Activated T-cell treated with anti-CD3 and anti-CD28 coated beads for 24 hours (primary cell): Measurements from ENCODE around the gene PHF19.
A peak's percentile ranks its signal among the peaks of the same experiment; 100 is the strongest.

Source experiments
- DNase-seq: peaks from one replicate; pipeline ENCODE4 v3.0.0-alpha.2; 2020; ENCODE audit warnings: low read depth

Gene PHF19

DNA sequence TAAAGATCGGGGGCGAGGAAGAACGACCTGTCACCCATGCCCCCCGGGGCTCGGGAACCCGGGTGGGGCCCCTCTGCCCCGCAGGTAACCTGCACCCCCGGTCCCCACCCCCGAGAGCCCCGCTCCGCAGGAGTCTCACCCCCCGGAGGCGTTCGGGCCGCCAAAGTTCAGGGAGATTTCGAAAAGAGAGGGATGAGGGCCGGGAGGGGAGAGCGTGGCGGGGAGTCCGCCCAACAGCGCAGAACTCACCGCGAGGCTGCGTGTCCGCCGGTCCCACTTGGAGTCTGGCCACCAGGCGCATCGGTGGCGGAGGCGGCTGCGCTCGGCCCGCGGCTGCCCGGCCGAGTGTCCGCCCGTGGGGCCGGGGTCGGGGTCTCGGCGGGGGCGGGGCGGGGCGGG lies at the start of gene PHF19:
PHF19 (minus strand) TSS at position 347 of the 399 bp plus-strand sequence. CDS start 2,447 bp downstream, outside the sequence.
- no peak for DNase-seq

GRCh38 chr9:120926397-120926928 lies 49.5 kb upstream of the PHF19 start, which contains the start of gene TRAF1:
TSS of gene TRAF1 (minus strand) at chr9:120926796. CDS start at chr9:120926075, 721 bp downstream.
- DNase-seq, result no peak

DNA sequence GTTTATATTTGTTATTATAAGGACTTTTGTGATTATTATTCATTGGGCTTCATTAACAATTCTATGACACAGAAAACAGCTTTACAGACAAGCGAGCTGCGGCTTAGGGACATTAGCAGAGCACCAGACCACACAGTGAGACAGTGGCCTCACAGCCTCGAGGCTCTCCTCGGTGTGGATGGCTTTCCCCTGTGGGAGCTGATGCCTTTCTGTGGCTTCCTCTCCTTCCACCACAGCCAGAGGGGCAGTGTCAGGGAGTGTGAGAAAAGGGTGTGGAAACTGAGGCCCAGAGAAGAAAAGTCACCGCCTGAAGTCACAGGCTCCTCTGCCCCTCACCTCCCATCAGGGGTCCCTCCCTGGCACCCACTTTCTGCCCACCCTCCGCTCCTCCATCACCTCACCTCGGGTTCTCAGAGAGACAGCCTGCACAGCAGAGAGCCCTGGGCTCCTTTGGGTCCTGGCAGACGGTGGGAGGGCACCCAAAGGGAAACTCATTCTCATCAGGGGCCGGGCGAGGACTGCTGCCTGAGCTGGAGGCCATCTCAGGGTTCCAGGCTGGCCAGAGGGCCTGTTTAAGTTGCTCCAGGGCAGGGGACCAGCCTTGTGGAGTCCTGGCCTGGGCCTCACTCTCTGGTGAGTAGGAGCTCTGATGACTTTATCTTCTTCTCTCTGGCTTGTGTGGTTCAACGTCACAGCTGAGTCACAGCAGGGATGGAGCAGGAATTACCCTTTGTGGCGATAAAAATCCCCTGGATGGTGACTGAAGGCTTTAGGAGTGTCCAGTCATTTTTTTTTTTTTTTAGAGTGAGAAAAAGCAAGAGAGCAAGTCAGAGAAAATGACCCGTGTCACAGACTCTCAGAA lies 48.8 kb upstream of the PHF19 start:
- peak; percentile 81 for DNase-seq

- DNase-seq, result no peak
Observed at GRCh38 chr9:120924698-120925534, 47.9 kb upstream of the PHF19 start.

GRCh38 chr9:120923620-120924328 lies 46.8 kb upstream of the PHF19 start:
- no peak for DNase-seq

DNA sequence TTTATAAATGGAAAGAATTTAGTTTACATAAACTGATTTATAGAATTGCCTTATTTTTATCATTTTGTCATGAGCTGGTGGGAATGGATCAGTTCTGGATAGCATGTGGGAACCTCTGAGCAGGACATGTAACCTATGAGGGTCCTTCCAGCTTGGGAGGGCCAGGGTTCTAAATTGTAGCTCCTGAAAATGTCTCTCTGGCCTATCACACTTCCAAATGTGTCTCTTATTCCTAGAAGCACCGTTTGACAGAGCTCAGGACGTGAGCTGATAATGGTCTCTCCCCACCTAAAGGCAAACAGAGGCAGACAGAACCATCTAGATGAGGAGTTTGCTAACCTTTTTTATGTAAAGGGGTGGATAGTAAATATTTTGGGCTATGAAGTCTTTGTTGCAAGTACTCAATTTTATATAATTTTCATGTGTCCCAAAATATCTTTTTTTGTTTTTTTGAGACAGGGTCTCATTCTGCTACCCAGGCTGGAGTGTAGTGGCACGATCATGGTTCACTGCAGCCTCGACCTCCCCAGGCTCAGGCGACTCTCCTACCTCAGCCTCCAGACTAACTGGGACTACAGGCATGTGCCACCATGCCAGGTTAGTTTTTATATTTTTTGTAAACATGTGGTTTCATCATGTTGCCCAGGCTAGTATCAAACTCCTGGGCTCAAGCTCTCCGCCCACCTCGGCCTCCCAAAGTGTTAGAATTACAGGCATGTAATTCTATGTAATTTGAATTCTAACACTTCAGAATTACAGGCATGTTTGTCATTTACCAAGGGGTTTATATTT lies 45.6 kb upstream of the PHF19 start:
- no peak for DNase-seq

GRCh38 chr9:120921661-120922181 lies 44.7 kb upstream of the PHF19 start:
- no peak for DNase-seq

- DNase-seq, result no peak
Observed at GRCh38 chr9:120920806-120921178, 43.8 kb upstream of the PHF19 start.

DNA sequence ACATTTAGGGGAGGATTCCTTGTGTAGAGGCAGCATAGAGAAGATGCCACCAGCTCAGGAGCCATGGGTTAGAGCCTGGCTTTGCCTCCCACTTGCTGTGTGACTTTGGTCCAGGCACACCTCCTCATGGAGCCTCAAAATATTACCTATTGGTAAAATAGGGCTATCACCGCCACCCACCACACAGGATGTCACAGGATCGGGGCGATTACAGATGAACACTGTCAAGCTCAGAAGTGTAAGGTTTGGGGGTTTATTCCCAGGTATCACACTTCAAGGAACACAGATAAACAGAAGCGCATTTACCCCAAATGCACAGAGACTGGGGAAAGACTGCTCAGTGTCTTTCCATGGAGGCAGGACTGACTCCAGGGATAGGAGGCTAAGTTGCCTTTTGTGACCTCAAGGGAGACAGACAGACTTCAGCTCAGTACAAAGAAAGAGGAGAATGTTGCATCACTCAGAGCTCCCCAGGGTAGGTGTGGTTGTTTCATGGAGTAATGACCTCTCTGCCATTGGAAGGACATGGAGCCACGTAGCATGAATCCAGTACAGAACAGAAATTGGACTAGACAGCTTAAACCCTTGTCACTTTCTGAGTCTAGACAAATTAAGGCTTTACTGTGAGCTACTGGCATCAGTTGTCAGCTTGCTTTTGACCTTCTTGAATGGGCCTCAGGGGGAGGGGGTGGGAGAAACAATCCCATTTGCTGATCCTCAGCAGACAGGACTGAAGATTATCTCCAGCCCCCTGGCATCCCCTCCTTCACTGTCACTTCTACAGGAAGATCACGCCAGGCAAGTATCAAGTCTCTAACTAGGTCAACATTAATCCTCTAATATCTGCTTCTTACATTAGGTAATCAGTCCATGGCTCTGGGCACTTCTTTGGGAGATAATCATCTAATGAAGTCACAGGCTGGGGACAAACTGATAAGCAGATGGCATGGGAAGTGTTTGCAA lies 43.1 kb upstream of the PHF19 start:
- no peak for DNase-seq

- DNase-seq, result no peak
Observed at GRCh38 chr9:120918931-120919842, 42.2 kb upstream of the PHF19 start.

- DNase-seq, result no peak
Observed at GRCh38 chr9:120917929-120918762, 41.2 kb upstream of the PHF19 start.

DNA sequence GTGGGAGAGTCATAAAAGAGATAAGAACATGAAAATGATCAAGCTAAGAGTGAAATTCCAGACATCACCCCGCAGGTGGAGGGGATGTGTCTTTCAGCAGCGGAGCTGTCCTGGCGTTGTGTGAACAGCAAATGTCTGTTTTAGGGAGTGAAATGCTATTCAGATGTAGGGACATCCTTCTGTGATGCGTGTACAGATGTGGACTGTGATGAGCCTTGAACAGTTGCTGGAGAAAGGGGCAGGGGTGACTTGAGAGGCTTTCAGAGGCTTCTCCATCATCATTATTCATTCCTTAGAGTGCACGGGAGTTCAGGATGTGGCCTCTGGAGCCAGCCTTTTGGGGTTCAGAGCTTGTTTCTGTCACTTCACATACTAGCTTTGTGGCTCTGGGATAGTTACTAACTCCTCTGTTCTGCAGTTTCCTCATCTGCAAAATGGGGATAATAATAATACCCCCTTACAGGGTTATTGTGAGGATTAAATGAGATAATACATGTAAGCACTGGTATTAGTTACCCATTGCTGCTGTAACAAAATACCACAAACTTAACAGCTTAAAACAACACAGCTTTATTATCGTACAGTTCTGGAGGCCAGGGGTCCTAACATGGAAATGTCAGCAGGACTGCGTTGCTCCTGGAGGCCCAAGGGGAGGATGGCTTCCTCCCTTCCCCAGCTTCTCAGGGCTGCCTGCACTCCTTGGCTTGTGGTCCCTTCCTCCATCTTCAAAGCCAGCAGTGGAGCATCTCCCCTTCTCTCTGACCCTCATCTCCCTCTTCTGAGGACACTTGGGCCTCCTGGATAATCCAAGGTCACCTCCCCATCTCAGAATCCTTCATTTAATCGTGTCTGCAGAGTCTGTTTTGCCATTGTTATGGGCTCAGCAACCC lies 40.2 kb upstream of the PHF19 start:
- no peak for DNase-seq

DNA sequence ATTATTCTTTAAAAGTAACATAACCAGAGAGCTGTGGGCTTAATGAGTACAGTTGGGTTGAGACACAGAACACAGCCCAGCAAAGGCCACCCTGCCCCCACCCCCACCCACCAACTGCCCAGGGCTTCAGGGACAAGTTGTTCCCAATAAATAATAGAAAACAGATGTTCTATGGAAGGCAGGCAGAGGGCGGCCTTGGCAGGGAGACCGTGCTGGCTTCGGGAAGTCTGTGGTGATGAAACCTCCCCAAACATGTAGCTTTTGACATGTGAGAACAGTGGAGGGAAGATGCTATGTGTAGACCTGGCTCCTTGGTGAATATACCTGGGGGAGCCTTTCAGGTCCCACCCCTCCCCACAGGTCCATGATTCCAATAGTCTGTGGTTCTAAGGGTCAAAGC lies 39.6 kb upstream of the PHF19 start:
- DNase-seq, result no peak

GRCh38 chr9:120915854-120916470 lies 39.0 kb upstream of the PHF19 start:
- DNase-seq, result no peak

- no peak for DNase-seq
Observed at GRCh38 chr9:120914953-120915352, 38.0 kb upstream of the PHF19 start.

DNA sequence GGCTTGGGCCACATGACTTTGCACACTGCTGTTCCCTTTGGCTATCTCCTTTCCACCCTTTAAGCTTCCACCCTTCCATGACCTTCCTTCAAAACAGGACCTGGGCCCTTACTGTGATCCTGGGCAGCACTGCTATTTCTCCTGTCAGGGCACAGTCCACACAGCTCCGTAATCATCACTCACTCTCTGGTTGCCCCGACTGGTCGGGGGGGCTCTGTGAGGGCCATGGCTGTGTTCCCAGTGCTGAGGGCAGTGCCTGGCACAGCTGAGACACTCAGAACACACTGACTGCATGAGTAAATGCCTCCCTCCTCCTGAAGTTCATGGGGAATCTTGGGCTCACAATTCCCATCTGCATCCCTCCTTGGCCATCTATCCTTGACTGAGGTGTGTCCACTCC lies 37.4 kb upstream of the PHF19 start:
- DNase-seq, result no peak
